SHP77 (cell line): ENCODE measurements around the gene BCAS4.
"Not testable (repeated sequence)": the region's sequence is repeated elsewhere in the genome, so short reads cannot be mapped to it uniquely, and the experiment has no call there.

ENCODE experiments used
- DNase-seq, 2 experiments: peaks; one replicate each; lab custom pipeline; 2025; lab: John Stamatoyannopoulos, UW

The BCAS4 gene

GRCh38 chr20:50799176-50799889, 4.5 kb downstream of the BCAS4 start:
- no peak for DNase-seq

- DNase-seq: no peak
These were observed 5.2 kb downstream of the BCAS4 start for GRCh38 chr20:50799890-50800550.

GRCh38 chr20:50800986-50801746, 6.3 kb downstream of the BCAS4 start:
- DNase-seq: not testable (repeated sequence)

GRCh38 chr20:50801747-50802125, 6.9 kb downstream of the BCAS4 start:
- no peak for DNase-seq

- no peak for DNase-seq
These were observed 7.4 kb downstream of the BCAS4 start for GRCh38 chr20:50802289-50802688.

- DNase-seq: no peak
These were observed 9.8 kb downstream of the BCAS4 start for GRCh38 chr20:50804437-50805348.

GRCh38 chr20:50805349-50805684, 10.5 kb downstream of the BCAS4 start:
- DNase-seq: no peak

GRCh38 chr20:50806126-50806768, 11.4 kb downstream of the BCAS4 start:
- no peak for DNase-seq

GRCh38 chr20:50810063-50810462, 15.2 kb downstream of the BCAS4 start:
- no peak for DNase-seq

- DNase-seq: no peak
These were observed 16.0 kb downstream of the BCAS4 start for GRCh38 chr20:50810842-50811241.

GRCh38 chr20:50813101-50813643, 18.3 kb downstream of the BCAS4 start:
- DNase-seq: no peak

- DNase-seq: no peak
These were observed 18.9 kb downstream of the BCAS4 start for GRCh38 chr20:50813801-50814200.

GRCh38 chr20:50814438-50815161, 19.7 kb downstream of the BCAS4 start:
- DNase-seq: no peak

- DNase-seq: no peak
These were observed 20.5 kb downstream of the BCAS4 start for GRCh38 chr20:50815162-50815989.

GRCh38 chr20:50817776-50818172, 22.9 kb downstream of the BCAS4 start:
- DNase-seq: no peak

- DNase-seq: no peak
These were observed 24.5 kb downstream of the BCAS4 start for GRCh38 chr20:50819349-50819748.

- DNase-seq: no peak
These were observed 25.8 kb downstream of the BCAS4 start for GRCh38 chr20:50820515-50821256.

GRCh38 chr20:50821257-50821921, 26.5 kb downstream of the BCAS4 start:
- no peak for DNase-seq
